ENCODE data around the gene OPTC. TPM values are rescaled to one million over a fixed set of nuclear protein-coding genes. Genes with fewer than 3 reads are reported as not detected.

Gene OPTC
- total and polyA plus RNA-seq, 2 of the 8 experiments (the other 6 are each of a cell fraction or from before 2014, with no cell fraction given), result 1.1 to 4.0 TPM

GRCh38 chr1:203548892-203549291 is 54.9 kb downstream of the OPTC start (continued):
- no peak for TF ChIP-seq CTCF (IDR thresholded peaks at IDR 0.05; ENCODE audit: control extremely low read depth in 1 of 3, insufficient read depth in 1 of 3, low read depth in 1 of 3, low read length in 3 of 3)
- TF ChIP-seq KDM5A (IDR thresholded peaks at IDR 0.05; ENCODE audit: low read length), result no peak
- TF ChIP-seq BACH1 (IDR thresholded peaks at IDR 0.05; ENCODE audit: low read length), result no peak
- TF ChIP-seq POLR2A (IDR thresholded peaks at IDR 0.05; ENCODE audit: control extremely low read depth in 1 of 2, low read depth in 2 of 2, low read length in 2 of 2), result no peak
- no peak for TF ChIP-seq TAF1 (IDR thresholded peaks at IDR 0.05; ENCODE audit: low read depth, low read length)
- TF ChIP-seq RNF2 (IDR thresholded peaks at IDR 0.05; ENCODE audit: borderline replicate concordance, low read depth, low read length, missing control alignments, poor library complexity, severe bottlenecking), result no peak
- no peak for TF ChIP-seq PHF8 (conservative IDR thresholded peaks at IDR 0.05; ENCODE audit: low read depth, low read length)
